MCF 10A (cell line): ENCODE data around the gene NYAP2. TPM values are rescaled to one million over a fixed set of nuclear protein-coding genes. Genes with fewer than 3 reads are reported as not detected.

Experiments
- BruUV-seq: library from RNA; stranded (reverse); fragments of 400-500 nt; replicated peaks from 2 replicates; lab custom pipeline; 2021; lab: Mats Ljungman, UMichigan
- CTCF ChIA-PET: fragments of 300-600 bp; sonication (Branson Sonifier 250); formaldehyde crosslinking; extraction: SDS; loops from one replicate; lab custom pipeline; 2021; ENCODE audit warnings: antibody characterized with exemption, inconsistent platforms; lab: Yijun Ruan, JAX
- POLR2A ChIA-PET: fragments of 300-600, 350-650 bp; sonication (Branson Sonifier 250); formaldehyde crosslinking; extraction: SDS; loops from one replicate; lab custom pipeline; 2020; ENCODE audit warnings: antibody characterized with exemption, inconsistent platforms; lab: Yijun Ruan, JAX
- DNase-seq: peaks from one replicate; pipeline ENCODE4 v3.0.0-alpha.2; 2018; ENCODE audit not compliant: unreplicated experiment
- H3K27ac Mint-ChIP-seq: one replicate; pipeline ENCODE4 v1.8.0; 2022; ENCODE audit warnings: mild to moderate bottlenecking, low read depth, mixed read lengths; ENCODE audit not compliant: unreplicated experiment
- H3K27me3 Mint-ChIP-seq: one replicate; pipeline ENCODE4 v1.8.0; 2022; ENCODE audit warnings: mixed read lengths; ENCODE audit not compliant: insufficient read depth, unreplicated experiment
- H3K36me3 Mint-ChIP-seq: one replicate; pipeline ENCODE4 v1.8.0; 2022; ENCODE audit warnings: mild to moderate bottlenecking, moderate library complexity, mixed read lengths; ENCODE audit not compliant: insufficient read depth, unreplicated experiment
- H3K4me1 Mint-ChIP-seq: one replicate; pipeline ENCODE4 v1.8.0; 2022; ENCODE audit warnings: mixed read lengths; ENCODE audit not compliant: insufficient read depth, unreplicated experiment
- H3K4me3 Mint-ChIP-seq: one replicate; pipeline ENCODE4 v1.8.0; 2022; ENCODE audit warnings: mild to moderate bottlenecking, moderate library complexity, mixed read lengths; ENCODE audit not compliant: unreplicated experiment
- H3K9me3 Mint-ChIP-seq: one replicate; pipeline ENCODE4 v1.8.0; 2022; ENCODE audit warnings: mixed read lengths; ENCODE audit not compliant: unreplicated experiment
- CTCF ChIP-seq: fragments of 200-600 bp; IDR thresholded peaks from one replicate; pipeline ENCODE4 v1.8.0; 2022; ENCODE audit warnings: antibody characterized with exemption, mild to moderate bottlenecking; ENCODE audit not compliant: unreplicated experiment
- intact Hi-C: fragments of 100-400 bp; cut with micrococcal nuclease; formaldehyde crosslinking; loops from 2 replicates; pipeline ENCODE4 v1.14.1; 2022
- total RNA-seq: library from RNA; stranded (reverse); gene quantifications from 2 replicates; pipeline ENCODE4 v1.2.3, GENCODE V29; 2022

The NYAP2 gene
- total RNA-seq, 1 experiment from 2014 or later = not detected

- intact Hi-C loops = no loop called here
- BruUV-seq = no TSS peak
- no peak for DNase-seq
These were observed 136.5 kb downstream of the NYAP2 start for GRCh38 chr2:225536036-225536435.

GRCh38 chr2:225543626-225544025 lies 144.1 kb downstream of the NYAP2 start:
- no peak overlapping the region for H3K27ac Mint-ChIP-seq
- POLR2A ChIA-PET = no interaction called here
- H3K4me3 Mint-ChIP-seq = no peak overlapping the region
- intact Hi-C loops = no loop called here
- H3K27me3 Mint-ChIP-seq = peaks cover 21% of the 10 kb centered on the region
- no peaks in the 10 kb centered on the region for H3K36me3 Mint-ChIP-seq
- no peaks in the 10 kb centered on the region for H3K9me3 Mint-ChIP-seq
- TF ChIP-seq CTCF = no peak
- H3K4me1 Mint-ChIP-seq = no peaks in the 10 kb centered on the region
- CTCF ChIA-PET = no interaction called here
- no peak for DNase-seq
- no TSS peak for BruUV-seq

More at GRCh38 chr2:225536036-225536435, 136.5 kb downstream of the NYAP2 start:
- Mint-ChIP-seq H3K4me1 (no peaks in the 10 kb centered on the region), H3K9me3 (no peaks in the 10 kb centered on the region), H3K27ac (no peak overlapping the region), H3K4me3 (no peak overlapping the region), H3K27me3 (no peaks in the 10 kb centered on the region), H3K36me3 (no peaks in the 10 kb centered on the region)
- ChIA-PET CTCF (no interaction called here), POLR2A (no interaction called here)
- no peak for TF ChIP-seq CTCF

- ChIA-PET POLR2A (no interaction called here), CTCF (interaction anchor here (0.6 to 1.2 kb wide), 3 partner anchors 9 to 275 kb away, joined by 3 read pairs; no protein-coding TSS in a partner anchor)
- intact Hi-C loops = no loop called here
- Mint-ChIP-seq H3K27ac (no peak overlapping the region), H3K27me3 (peaks cover 39% of the 10 kb centered on the region), H3K4me3 (no peak overlapping the region), H3K9me3 (no peaks in the 10 kb centered on the region), H3K4me1 (no peaks in the 10 kb centered on the region), H3K36me3 (no peaks in the 10 kb centered on the region)
- no peak for DNase-seq
- no TSS peak for BruUV-seq
- TF ChIP-seq CTCF = no peak
These were observed 157.0 kb downstream of the NYAP2 start for GRCh38 chr2:225556461-225556860.

GRCh38 chr2:225558399-225559071 lies 159.0 kb downstream of the NYAP2 start:
- Mint-ChIP-seq H3K4me1 (no peaks in the 10 kb centered on the region), H3K36me3 (no peaks in the 10 kb centered on the region), H3K9me3 (no peaks in the 10 kb centered on the region), H3K27ac (no peak overlapping the region), H3K27me3 (peaks cover 49% of the 10 kb centered on the region), H3K4me3 (no peak overlapping the region)
- DNase-seq = no peak
- ChIA-PET POLR2A (no interaction called here), CTCF (interaction anchor here (0.6 to 2.2 kb wide), 3 partner anchors 13 to 437 kb away, joined by 3 to 6 read pairs (median 5); no protein-coding TSS in a partner anchor)
- intact Hi-C loops = no loop called here
- TF ChIP-seq CTCF = no peak
- no TSS peak for BruUV-seq
